Epithelial cell of esophagus (primary cell): ENCODE results near the gene PILRA.
A peak's percentile ranks its signal among the peaks of the same experiment; 100 is the strongest.

Experiments
- DNase-seq: peaks from one replicate; pipeline ENCODE4 v3.0.0; 2010; ENCODE audit warnings: low read depth
- H3K4me3 ChIP-seq: 2 replicates; pipeline ENCODE4 v1.5.1; 2011; ENCODE audit warnings: mild to moderate bottlenecking, low read length, control low read depth
- CTCF ChIP-seq: IDR thresholded peaks from 2 replicates; pipeline ENCODE4 v1.5.1; 2011; ENCODE audit warnings: low read depth, mild to moderate bottlenecking, low read length, control low read depth, inconsistent platforms; ENCODE audit not compliant: insufficient read depth; ENCODE audit errors: missing control alignments

Gene PILRA

GRCh38 chr7:100396421-100396982 is 23.2 kb downstream of the PILRA start:
- TF ChIP-seq CTCF, result no peak
- no peak for DNase-seq
- no peak overlapping the region for H3K4me3 ChIP-seq

GRCh38 chr7:100397315-100398081 is 24.2 kb downstream of the PILRA start:
- DNase-seq, result no peak
- TF ChIP-seq CTCF, result no peak
- no peak overlapping the region for H3K4me3 ChIP-seq

- no peak overlapping the region for H3K4me3 ChIP-seq
- no peak for TF ChIP-seq CTCF
- no peak for DNase-seq
Observed at GRCh38 chr7:100398239-100398638, 25.0 kb downstream of the PILRA start.

- H3K4me3 ChIP-seq, result no peak overlapping the region
- DNase-seq, result no peak
- TF ChIP-seq CTCF, result no peak
Observed at GRCh38 chr7:100400041-100400440, 26.8 kb downstream of the PILRA start.

GRCh38 chr7:100400656-100401055 is 27.4 kb downstream of the PILRA start:
- TF ChIP-seq CTCF, result no peak
- peak; percentile 9 for DNase-seq
- no peak overlapping the region for H3K4me3 ChIP-seq

GRCh38 chr7:100401811-100402210 is 28.5 kb downstream of the PILRA start:
- H3K4me3 ChIP-seq, result no peak overlapping the region
- DNase-seq, result no peak
- no peak for TF ChIP-seq CTCF

GRCh38 chr7:100402241-100402640 is 29.0 kb downstream of the PILRA start:
- no peak for TF ChIP-seq CTCF

More at GRCh38 chr7:100402241-100402640, 29.0 kb downstream of the PILRA start:
- no peak for DNase-seq
- H3K4me3 ChIP-seq, result no peak overlapping the region
